ENCODE data around the gene ZNF195. TPM values are rescaled to one million over a fixed set of nuclear protein-coding genes. Genes with fewer than 3 reads are reported as not detected.
"Not testable (repeated sequence)": the region's sequence is repeated elsewhere in the genome, so short reads cannot be mapped to it uniquely, and the experiment has no call there.

The ZNF195 gene
- total and polyA plus RNA-seq, 2 experiments from 2014 or later: 101 to 116 TPM

- TF ChIP-seq, protein P1, sequence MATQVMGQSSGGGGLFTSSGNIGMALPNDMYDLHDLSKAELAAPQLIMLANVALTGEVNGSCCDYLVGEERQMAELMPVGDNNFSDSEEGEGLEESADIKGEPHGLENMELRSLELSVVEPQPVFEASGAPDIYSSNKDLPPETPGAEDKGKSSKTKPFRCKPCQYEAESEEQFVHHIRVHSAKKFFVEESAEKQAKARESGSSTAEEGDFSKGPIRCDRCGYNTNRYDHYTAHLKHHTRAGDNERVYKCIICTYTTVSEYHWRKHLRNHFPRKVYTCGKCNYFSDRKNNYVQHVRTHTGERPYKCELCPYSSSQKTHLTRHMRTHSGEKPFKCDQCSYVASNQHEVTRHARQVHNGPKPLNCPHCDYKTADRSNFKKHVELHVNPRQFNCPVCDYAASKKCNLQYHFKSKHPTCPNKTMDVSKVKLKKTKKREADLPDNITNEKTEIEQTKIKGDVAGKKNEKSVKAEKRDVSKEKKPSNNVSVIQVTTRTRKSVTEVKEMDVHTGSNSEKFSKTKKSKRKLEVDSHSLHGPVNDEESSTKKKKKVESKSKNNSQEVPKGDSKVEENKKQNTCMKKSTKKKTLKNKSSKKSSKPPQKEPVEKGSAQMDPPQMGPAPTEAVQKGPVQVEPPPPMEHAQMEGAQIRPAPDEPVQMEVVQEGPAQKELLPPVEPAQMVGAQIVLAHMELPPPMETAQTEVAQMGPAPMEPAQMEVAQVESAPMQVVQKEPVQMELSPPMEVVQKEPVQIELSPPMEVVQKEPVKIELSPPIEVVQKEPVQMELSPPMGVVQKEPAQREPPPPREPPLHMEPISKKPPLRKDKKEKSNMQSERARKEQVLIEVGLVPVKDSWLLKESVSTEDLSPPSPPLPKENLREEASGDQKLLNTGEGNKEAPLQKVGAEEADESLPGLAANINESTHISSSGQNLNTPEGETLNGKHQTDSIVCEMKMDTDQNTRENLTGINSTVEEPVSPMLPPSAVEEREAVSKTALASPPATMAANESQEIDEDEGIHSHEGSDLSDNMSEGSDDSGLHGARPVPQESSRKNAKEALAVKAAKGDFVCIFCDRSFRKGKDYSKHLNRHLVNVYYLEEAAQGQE (IDR thresholded peaks at IDR 0.05; ENCODE audit: unreplicated experiment): no peak
These were observed at the start of gene ZNF195 (continued) for GRCh38 chr11:3378426-3379423.

DNA sequence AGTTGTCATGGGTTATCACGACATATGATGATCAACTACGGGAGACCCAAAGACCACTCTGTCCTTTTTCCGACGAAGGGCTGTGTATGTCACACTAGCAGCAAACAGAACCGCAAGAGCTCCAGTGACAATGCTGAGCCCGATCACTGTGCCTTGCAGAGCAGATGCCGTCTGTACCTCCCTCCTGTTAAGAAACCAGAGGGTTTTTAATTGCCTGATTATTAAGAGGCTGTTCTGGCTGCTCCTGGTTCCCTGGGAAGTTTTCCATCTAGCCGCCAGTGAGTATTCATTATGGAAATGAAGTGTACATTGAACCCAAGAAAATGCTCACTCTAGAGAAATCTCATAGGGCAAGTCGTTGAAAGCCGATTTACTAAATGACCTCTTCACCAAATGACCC lies 49.1 kb upstream of the ZNF195 start:
- not testable (repeated sequence) for H3K4me3 Mint-ChIP-seq; H3K4me1 ChIP-seq (ENCODE audit: insufficient read depth); H4K20me1 ChIP-seq (replicated peaks; ENCODE audit: insufficient read depth); H3K4me3 ChIP-seq; H3K9me2 ChIP-seq (ENCODE audit: insufficient read depth); H3K27me3 ChIP-seq (ENCODE audit: insufficient read depth); H3K79me2 ChIP-seq (replicated peaks; ENCODE audit: insufficient read depth); H3K36me3 Mint-ChIP-seq (ENCODE audit: low read depth); DNase-seq (ENCODE audit: low spot score); H3K9me3 Mint-ChIP-seq; H3K27ac Mint-ChIP-seq; ATAC-seq; H2AFZ ChIP-seq; H3K36me3 ChIP-seq (ENCODE audit: insufficient read depth); H3K4me2 ChIP-seq; H3F3A ChIP-seq (replicated peaks; ENCODE audit: low read depth); H3K27ac ChIP-seq (ENCODE audit: low read depth)
- Mint-ChIP-seq H3K27me3 (ENCODE audit: insufficient read depth, low read depth, poor library complexity) (peaks cover 13% of the 10 kb centered on the region), H3K4me1 (peaks cover 15% of the 10 kb centered on the region)

DNA sequence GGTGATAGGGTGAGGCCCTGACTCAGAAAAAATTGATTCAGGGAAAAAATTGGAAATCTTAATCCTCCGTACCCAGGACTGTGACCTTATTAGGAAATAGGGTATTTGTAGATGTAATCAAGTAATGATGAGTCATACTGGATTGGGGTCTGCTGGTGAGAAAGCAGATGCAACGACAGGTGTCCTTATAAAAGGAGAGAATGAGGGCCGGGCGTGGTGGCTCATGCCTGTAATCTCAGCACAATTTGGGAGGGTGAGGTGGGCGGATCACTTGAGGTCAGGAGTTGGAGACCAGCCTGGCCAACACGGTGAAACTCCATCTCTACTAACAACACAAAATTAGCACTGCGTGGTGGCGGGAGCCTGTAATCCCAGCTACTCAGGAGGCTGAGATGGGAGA lies 47.6 kb upstream of the ZNF195 start:
- H3K9me3 Mint-ChIP-seq; H3K36me3 ChIP-seq (ENCODE audit: insufficient read depth); H3F3A ChIP-seq (replicated peaks; ENCODE audit: low read depth); H3K27ac ChIP-seq (ENCODE audit: low read depth); H3K36me3 Mint-ChIP-seq (ENCODE audit: low read depth); H2AFZ ChIP-seq; DNase-seq (ENCODE audit: low spot score); H3K27me3 ChIP-seq (ENCODE audit: insufficient read depth); H3K4me3 Mint-ChIP-seq; H3K27ac Mint-ChIP-seq; H3K79me2 ChIP-seq (replicated peaks; ENCODE audit: insufficient read depth); H3K9me2 ChIP-seq (ENCODE audit: insufficient read depth); H3K4me1 ChIP-seq (ENCODE audit: insufficient read depth); H4K20me1 ChIP-seq (replicated peaks; ENCODE audit: insufficient read depth); H3K4me3 ChIP-seq; H3K4me2 ChIP-seq; ATAC-seq: not testable (repeated sequence)
- Mint-ChIP-seq H3K4me1 (peaks cover 15% of the 10 kb centered on the region), H3K27me3 (ENCODE audit: insufficient read depth, low read depth, poor library complexity) (peaks cover 18% of the 10 kb centered on the region)

DNA sequence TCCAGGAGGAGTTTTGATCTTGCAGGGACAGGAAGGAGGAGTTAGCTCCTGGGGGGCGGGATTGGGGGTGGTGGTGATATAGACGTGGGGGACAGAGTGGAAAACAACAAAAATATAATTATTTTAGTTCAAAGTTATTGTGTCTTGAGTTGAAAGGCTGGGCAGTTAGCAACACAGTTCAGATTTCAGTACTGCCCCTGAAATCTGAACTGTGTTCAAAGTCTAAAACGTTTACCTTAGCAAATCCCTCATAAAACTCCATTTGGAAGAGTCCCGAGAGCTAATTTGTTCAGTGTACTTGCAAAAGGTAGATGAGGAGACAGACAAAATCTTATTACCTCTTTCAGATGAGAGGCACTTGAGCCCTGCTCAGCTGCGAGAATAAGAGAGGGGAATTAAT lies 45.0 kb upstream of the ZNF195 start:
- H3K36me3 Mint-ChIP-seq (ENCODE audit: low read depth); H3K4me1 ChIP-seq (ENCODE audit: insufficient read depth); H3K36me3 ChIP-seq (ENCODE audit: insufficient read depth); H4K20me1 ChIP-seq (replicated peaks; ENCODE audit: insufficient read depth); H3K27ac ChIP-seq (ENCODE audit: low read depth); H3K27ac Mint-ChIP-seq; H3K9me3 Mint-ChIP-seq; H3K27me3 ChIP-seq (ENCODE audit: insufficient read depth); DNase-seq (ENCODE audit: low spot score); H3K9me2 ChIP-seq (ENCODE audit: insufficient read depth); ATAC-seq; H2AFZ ChIP-seq; H3K79me2 ChIP-seq (replicated peaks; ENCODE audit: insufficient read depth); H3F3A ChIP-seq (replicated peaks; ENCODE audit: low read depth): not testable (repeated sequence)
- peak overlapping the region; percentile 85 for H3K4me2 ChIP-seq
- Mint-ChIP-seq H3K4me3 (peak overlapping the region; percentile 79), H3K27me3 (ENCODE audit: insufficient read depth, low read depth, poor library complexity) (peaks cover 21% of the 10 kb centered on the region), H3K4me1 (peaks cover 25% of the 10 kb centered on the region)
- peak overlapping the region; percentile 58 for H3K4me3 ChIP-seq

- H2AFZ ChIP-seq; ATAC-seq; H3K4me1 ChIP-seq (ENCODE audit: insufficient read depth); H3K9me3 Mint-ChIP-seq; H4K20me1 ChIP-seq (replicated peaks; ENCODE audit: insufficient read depth); H3K36me3 Mint-ChIP-seq (ENCODE audit: low read depth); H3K79me2 ChIP-seq (replicated peaks; ENCODE audit: insufficient read depth); H3K27me3 ChIP-seq (ENCODE audit: insufficient read depth); H3K27ac Mint-ChIP-seq; H3K36me3 ChIP-seq (ENCODE audit: insufficient read depth); H3K9me2 ChIP-seq (ENCODE audit: insufficient read depth); H3F3A ChIP-seq (replicated peaks; ENCODE audit: low read depth); H3K27ac ChIP-seq (ENCODE audit: low read depth): not testable (repeated sequence)
- Mint-ChIP-seq H3K27me3 (ENCODE audit: insufficient read depth, low read depth, poor library complexity) (peaks cover 23% of the 10 kb centered on the region), H3K4me1 (peaks cover 22% of the 10 kb centered on the region), H3K4me3 (peak overlapping the region; percentile 79)
- peak; percentile 18 for DNase-seq (ENCODE audit: low spot score)
- Histone ChIP-seq H3K4me2 (peak overlapping the region; percentile 85), H3K4me3 (peak overlapping the region; percentile 58)
These were observed 44.3 kb upstream of the ZNF195 start for GRCh38 chr11:3423138-3423731.
